H1 (cell line): Measurements from ENCODE around the gene GPC6. TPM values are rescaled to one million over a fixed set of nuclear protein-coding genes. Genes with fewer than 3 reads are reported as not detected.

Experiments used
- CTCF ChIA-PET: fragments of 300-600 bp; sonication (Branson Sonifier 250); formaldehyde crosslinking; loops from one replicate; lab custom pipeline; 2021; ENCODE audit not compliant: partially characterized antibody; lab: Charles Lee
- POLR2A ChIA-PET: fragments of 300-600 bp; sonication (Branson Sonifier 250); formaldehyde crosslinking; loops from one replicate; lab custom pipeline; 2021; ENCODE audit warnings: inconsistent platforms; ENCODE audit not compliant: partially characterized antibody; lab: Charles Lee
- DNase-seq, 2 experiments: peaks; one replicate each; pipeline versions ENCODE4 v3.0.0 to v3.0.0-alpha.2; 2010 to 2022; ENCODE audit warnings: low spot score in 2 of 2, low read depth in 1 of 2, mixed read lengths in 1 of 2
- FAIRE-seq: peaks from 2 replicates; lab custom pipeline; 2011; peaks lifted over from hg19 to GRCh38; lab: Jason Lieb, UNC
- H2AFZ ChIP-seq: 2 replicates; pipeline ENCODE4 v1.8.1; 2012; ENCODE audit warnings: low read length, inconsistent platforms
- H2AK5ac ChIP-seq: 2 replicates; pipeline ENCODE4 v1.6.1; 2013; ENCODE audit warnings: low read depth, low read length
- H2BK120ac ChIP-seq: replicated peaks from 2 replicates; pipeline ENCODE3; 2013; ENCODE audit warnings: low read depth, low read length, inconsistent platforms
- H2BK12ac ChIP-seq: 2 replicates; pipeline ENCODE4 v1.6.1; 2013; ENCODE audit warnings: low read depth, low read length
- H2BK15ac ChIP-seq: 2 replicates; pipeline ENCODE4 v1.6.1; 2013; ENCODE audit warnings: low read length
- H2BK20ac ChIP-seq: 2 replicates; pipeline ENCODE4 v1.6.1; 2013; ENCODE audit warnings: low read length
- H2BK5ac ChIP-seq: 2 replicates; pipeline ENCODE4 v1.6.1; 2013; ENCODE audit warnings: low read depth, low read length
- H3K14ac ChIP-seq: 2 replicates; pipeline ENCODE4 v1.6.1; 2013; ENCODE audit warnings: inconsistent platforms; ENCODE audit not compliant: insufficient read length
- H3K18ac ChIP-seq: 2 replicates; pipeline ENCODE4 v1.6.1; 2013; ENCODE audit warnings: low read length; ENCODE audit errors: extremely low read depth
- H3K23ac ChIP-seq: 2 replicates; pipeline ENCODE4 v1.6.1; 2013; ENCODE audit warnings: inconsistent platforms; ENCODE audit not compliant: insufficient read length
- H3K23me2 ChIP-seq: 2 replicates; pipeline ENCODE4 v1.6.1; 2013; ENCODE audit warnings: low read depth, low read length
- H3K27ac ChIP-seq: 2 replicates; pipeline ENCODE4 v1.6.1; 2011; ENCODE audit warnings: low read depth, low read length, inconsistent platforms
- H3K27me3 ChIP-seq, 4 experiments: replicated peaks in 1 of 4; 1 replicate in 1 of 4; 2 replicates in 3 of 4; pipeline versions ENCODE4 v1.6.1 to v1.8.1; 2011 to 2013; ENCODE audit warnings: low read length in 3 of 4, mild to moderate bottlenecking in 3 of 4, inconsistent platforms in 2 of 4, mixed read lengths in 2 of 4, moderate library complexity in 1 of 4; ENCODE audit not compliant: control insufficient read depth in 3 of 4, insufficient read depth in 3 of 4; ENCODE audit errors: extremely low read depth in 1 of 4
- H3K36me3 ChIP-seq, 4 experiments: 2 replicates each; pipeline versions ENCODE4 v1.6.1 to v1.8.1; 2011 to 2013; ENCODE audit warnings: mild to moderate bottlenecking in 4 of 4, low read length in 3 of 4, moderate library complexity in 2 of 4, control low read depth in 1 of 4, inconsistent platforms in 1 of 4; ENCODE audit not compliant: insufficient read depth in 4 of 4, control insufficient read depth in 2 of 4
- H3K4ac ChIP-seq: replicated peaks from 2 replicates; pipeline ENCODE3; 2013; ENCODE audit warnings: low read length, low read depth, mixed read lengths, inconsistent platforms; ENCODE audit not compliant: insufficient read length
- H3K4me1 ChIP-seq, 4 experiments: replicated peaks in 1 of 4; 1 replicate in 1 of 4; 2 replicates in 3 of 4; pipeline versions ENCODE4 v1.6.1 to v1.8.1; 2011 to 2013; ENCODE audit warnings: low read length in 3 of 4, inconsistent platforms in 2 of 4, mixed read lengths in 1 of 4; ENCODE audit not compliant: insufficient read depth in 4 of 4, control insufficient read depth in 3 of 4
- H3K4me2 ChIP-seq, 2 experiments: 2 replicates each; pipeline versions ENCODE4 v1.6.1 to v1.8.1; 2011 to 2013; ENCODE audit warnings: low read depth in 2 of 2, low read length in 2 of 2, control low read depth in 1 of 2, inconsistent platforms in 1 of 2, mild to moderate bottlenecking in 1 of 2; ENCODE audit not compliant: insufficient read depth in 1 of 2
- H3K4me3 ChIP-seq, 4 experiments: fragments of 200-600, 300-600 bp in 1 of 4; sonication (generic), shearing (Covaris generic), sonication (Bioruptor Twin) in 1 of 4; 2 replicates each; pipeline versions ENCODE4 v1.5.1 to v1.8.1; 2011 to 2016; ENCODE audit warnings: low read length in 4 of 4, low read depth in 3 of 4, control low read depth in 2 of 4, inconsistent platforms in 2 of 4, mild to moderate bottlenecking in 2 of 4, mixed read lengths in 1 of 4, moderate library complexity in 1 of 4; ENCODE audit not compliant: insufficient read depth in 2 of 4; ENCODE audit errors: extremely low read depth in 1 of 4
- H3K56ac ChIP-seq: replicated peaks from 2 replicates; pipeline ENCODE3; 2013; ENCODE audit warnings: low read depth, mild to moderate bottlenecking, mixed read lengths, low read length, inconsistent platforms; ENCODE audit not compliant: insufficient read length
- H3K79me1 ChIP-seq: 2 replicates; pipeline ENCODE4 v1.6.1; 2013; ENCODE audit warnings: low read depth, low read length, control low read depth
- H3K79me2 ChIP-seq, 2 experiments: 2 replicates each; pipeline versions ENCODE4 v1.6.1 to v1.8.1; 2012 to 2013; ENCODE audit warnings: low read length in 2 of 2, mild to moderate bottlenecking in 2 of 2, inconsistent platforms in 1 of 2; ENCODE audit not compliant: insufficient read depth in 2 of 2, control insufficient read depth in 1 of 2
- H3K9ac ChIP-seq, 4 experiments: replicated peaks in 1 of 4; 1 replicate in 1 of 4; 2 replicates in 3 of 4; pipeline versions ENCODE4 v1.6.1 to v1.8.1; 2011 to 2013; ENCODE audit warnings: low read depth in 3 of 4, low read length in 3 of 4, control low read depth in 2 of 4, mild to moderate bottlenecking in 2 of 4, moderate library complexity in 2 of 4, inconsistent platforms in 1 of 4; ENCODE audit errors: extremely low read depth in 1 of 4
- H3K9me3 ChIP-seq, 2 experiments: 2 replicates each; pipeline versions ENCODE4 v1.6.1 to v1.8.1; 2012 to 2013; ENCODE audit warnings: mild to moderate bottlenecking in 2 of 2, moderate library complexity in 2 of 2, control low read depth in 1 of 2, inconsistent platforms in 1 of 2, low read depth in 1 of 2, low read length in 1 of 2, mixed read lengths in 1 of 2; ENCODE audit not compliant: insufficient read depth in 2 of 2
- H4K20me1 ChIP-seq, 2 experiments: replicated peaks in 1 of 2; 2 replicates each; pipeline versions ENCODE3 to v1.8.1; 2011 to 2013; ENCODE audit warnings: inconsistent platforms in 2 of 2, low read length in 2 of 2, mild to moderate bottlenecking in 1 of 2; ENCODE audit not compliant: insufficient read depth in 2 of 2, control insufficient read depth in 1 of 2
- H4K5ac ChIP-seq: 2 replicates; pipeline ENCODE4 v1.6.1; 2013; ENCODE audit warnings: low read length, low read depth, mixed read lengths, inconsistent platforms; ENCODE audit not compliant: insufficient read length
- H4K8ac ChIP-seq: 2 replicates; pipeline ENCODE4 v1.8.0; 2013; ENCODE audit warnings: mild to moderate bottlenecking, moderate library complexity, low read length, inconsistent platforms; ENCODE audit not compliant: insufficient read depth; ENCODE audit errors: extremely low read depth
- H4K91ac ChIP-seq: replicated peaks from 2 replicates; pipeline ENCODE3; 2013; ENCODE audit warnings: low read length, mixed read lengths, inconsistent platforms; ENCODE audit not compliant: insufficient read length
- CBX5 ChIP-seq: fragments of 300-800, 300-1000 bp; sonication (generic); IDR thresholded peaks from 2 replicates; pipeline ENCODE4 v1.7.1; 2016; ENCODE audit warnings: antibody characterized with exemption, low read length, low read depth
- CREB1 ChIP-seq: IDR thresholded peaks from 2 replicates; pipeline ENCODE4 v1.6.1; 2012; ENCODE audit warnings: inconsistent platforms
- JUND ChIP-seq: IDR thresholded peaks from 2 replicates; pipeline ENCODE4 v1.6.1; 2011; ENCODE audit warnings: mild to moderate bottlenecking, improper control_type of control experiment, low read length
- POU5F1 ChIP-seq: IDR thresholded peaks from 2 replicates; pipeline ENCODE4 v1.6.1; 2011; ENCODE audit warnings: low read depth, mild to moderate bottlenecking, low read length, moderate library complexity
- TBP ChIP-seq: IDR thresholded peaks from 2 replicates; pipeline ENCODE4 v1.6.1; 2011; ENCODE audit warnings: low read depth, low read length, improper control_type of control experiment
- TEAD4 ChIP-seq: IDR thresholded peaks from 2 replicates; pipeline ENCODE4 v1.6.1; 2012; ENCODE audit warnings: low read depth, low read length, inconsistent platforms, mixed read lengths
- WGBS, 2 experiments: shearing (Covaris generic) in 1 of 2; methylation state at CpG; one replicate each; pipeline versions ENCODE4 v1.1.6 to v1.1.7; 2013 to 2015; ENCODE audit warnings: low lambda C conversion rate in 2 of 2, mixed read lengths in 2 of 2, inconsistent platforms in 1 of 2, low coverage in 1 of 2, missing lambda C conversion rate in 1 of 2; ENCODE audit not compliant: insufficient replicate concordance in 2 of 2, insufficient coverage in 1 of 2, insufficient read length in 1 of 2; ENCODE audit errors: extremely low coverage in 1 of 2, missing lambda C conversion rate in 1 of 2; 5-methylcytosine and 5-hydroxymethylcytosine counted together
- polyA plus RNA-seq, 7 experiments: library from polyadenylated mRNA; depleted of rRNA in 3 of 7; stranded (reverse) in 5 of 7; unstranded in 2 of 7; fragments of >200 nt in 5 of 7; fragments of 200-250 nt in 2 of 7; gene quantifications; 1 replicate in 5 of 7; 2 replicates in 1 of 7; 4 replicates in 1 of 7; pipeline versions ENCODE4 v1.2.1 to v1.2.3, GENCODE V29; 2011 to 2013; ENCODE audit warnings: missing spikeins in 2 of 7, mixed read lengths in 2 of 7
- total RNA-seq: library from RNA; stranded (reverse); fragmentation: NEBNext Ultra II Directional; extraction: Animal tissue kit (Norgen Biotek cat#: 25700); gene quantifications from 2 replicates; pipeline ENCODE4 v1.2.1, GENCODE V29; 2021

The GPC6 gene
- total and polyA plus RNA-seq, 2 of the 8 experiments (the other 6 are each of a cell fraction or from before 2014, with no cell fraction given) = 5.4 to 12.0 TPM

DNA sequence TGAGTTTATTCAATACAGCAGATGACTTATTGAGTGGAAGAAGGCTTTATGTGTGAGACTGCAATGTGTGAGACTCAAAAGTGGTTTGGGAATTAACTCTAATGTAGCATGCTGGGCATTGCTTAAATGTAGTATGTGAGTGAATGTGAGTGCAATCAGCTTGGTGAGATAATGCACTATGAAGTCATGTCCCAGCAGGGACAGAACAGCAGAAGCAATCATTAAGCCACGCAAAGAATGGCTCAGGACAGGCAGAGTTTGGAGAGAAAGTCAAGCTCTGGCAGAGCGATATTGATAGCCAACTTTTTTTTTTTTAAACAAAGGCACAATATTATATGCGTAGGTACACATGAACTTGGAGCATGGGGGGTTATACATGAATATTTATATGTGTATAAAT is 597.7 kb downstream of the GPC6 start:
- Histone ChIP-seq H3K14ac (no peak overlapping the region), H3K23me2 (no peaks in the 10 kb centered on the region), H2BK20ac (no peak overlapping the region), H3K4me2 (no peak overlapping the region), H2AK5ac (no peak overlapping the region), H2BK15ac (no peak overlapping the region), H4K91ac (no peak overlapping the region), H3K23ac (no peak overlapping the region), H3K56ac (no peak overlapping the region), H3K9me3 (no peaks in the 10 kb centered on the region), H3K4me1 (no peaks in the 10 kb centered on the region), H3K9ac (no peak overlapping the region), H4K5ac (no peak overlapping the region), H2AFZ (no peak overlapping the region), H3K79me2 (no peaks in the 10 kb centered on the region), H3K27me3 (no peaks in the 10 kb centered on the region), H4K8ac (no peak overlapping the region), H2BK5ac (no peak overlapping the region), H3K4me3 (no peak overlapping the region), H3K4ac (no peak overlapping the region), H4K20me1 (peaks cover 0 to 2% of the 10 kb centered on the region in 2 experiments), H2BK120ac (no peak overlapping the region), H3K79me1 (no peaks in the 10 kb centered on the region), H2BK12ac (no peak overlapping the region), H3K27ac (no peak overlapping the region), H3K36me3 (no peaks in the 10 kb centered on the region), H3K18ac (no peak overlapping the region)
- WGBS, 2 experiments = 93% methylated on average over 3 of the region's 3 CpGs; no CpG with 5 or more reads in 1 of the 2 experiments
- no peak for FAIRE-seq
- no peak for DNase-seq
- CTCF ChIA-PET = interaction anchor here (0.6 kb wide), 1 partner anchor 72 kb away, joined by 3 read pairs; no protein-coding TSS in a partner anchor
- POLR2A ChIA-PET = no interaction called here
- TF ChIP-seq CREB1 (no peak), POU5F1 (no peak), TBP (no peak), CBX5 (no peak), JUND (no peak), TEAD4 (no peak)
